Measurements from ENCODE around the gene BSDC1.

DNA sequence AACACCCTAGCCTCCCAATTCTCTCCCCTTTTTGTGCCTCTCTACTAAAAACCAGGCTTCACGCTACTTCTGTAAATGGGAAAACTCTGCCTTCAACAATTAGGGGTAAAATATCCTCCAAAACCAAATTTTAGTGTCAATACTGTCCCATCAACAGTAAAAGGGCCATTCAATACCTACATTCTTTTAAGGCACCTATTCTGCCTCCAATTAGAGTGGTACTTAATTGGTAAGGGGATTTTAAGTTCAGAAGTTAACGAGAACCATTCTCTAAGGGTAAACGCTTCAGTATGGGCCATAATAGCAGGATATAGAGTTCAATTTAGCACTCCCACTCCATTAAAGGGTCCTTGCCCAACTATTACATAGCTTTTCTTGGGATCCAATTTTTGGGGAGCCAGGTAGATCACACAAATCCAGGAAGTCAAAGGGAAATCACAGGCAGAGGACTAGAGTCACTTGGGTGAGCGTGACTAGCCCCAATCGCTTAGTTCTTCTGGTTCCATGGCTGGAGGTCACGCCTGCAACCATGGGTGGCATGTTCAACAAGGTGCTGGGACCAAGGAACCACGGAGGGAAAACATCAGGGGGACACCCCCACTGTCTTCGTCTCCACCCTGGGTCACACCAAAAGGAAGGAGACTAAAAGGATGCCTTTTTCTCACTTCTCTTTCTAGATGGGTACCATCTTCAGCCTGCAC lies 20.1 kb upstream of the BSDC1 start:
- TF ChIP-seq POLR2AphosphoS5 (IDR thresholded peaks at IDR 0.05; ENCODE audit: low read depth, low read length), result no peak
- no peak for TF ChIP-seq POLR2A (IDR thresholded peaks at IDR 0.05; ENCODE audit: low read depth, low read length)
